H1 (cell line): Measurements from ENCODE around the gene SYNGR3.

ENCODE experiments used
- CHD1 ChIP-seq: IDR thresholded peaks from 2 replicates; pipeline ENCODE4 v1.6.1; 2012; ENCODE audit warnings: low read depth, low read length, improper control_type of control experiment
- EZH2 ChIP-seq: fragments of 200-600 bp; sonication (generic); IDR thresholded peaks from 2 replicates; pipeline ENCODE4 v1.7.1; 2012; ENCODE audit warnings: low read depth, mild to moderate bottlenecking, moderate library complexity, low read length, inconsistent platforms; ENCODE audit not compliant: severe bottlenecking
- GABPA ChIP-seq: IDR thresholded peaks from 2 replicates; pipeline ENCODE4 v1.6.1; 2011; ENCODE audit warnings: mild to moderate bottlenecking, low read length, moderate library complexity, borderline replicate concordance; ENCODE audit not compliant: insufficient read depth
- JUND ChIP-seq: IDR thresholded peaks from 2 replicates; pipeline ENCODE4 v1.6.1; 2011; ENCODE audit warnings: mild to moderate bottlenecking, improper control_type of control experiment, low read length
- KDM1A ChIP-seq: fragments of 200-600, 300-600 bp; sonication (generic); IDR thresholded peaks from 2 replicates; pipeline ENCODE4 v1.7.1; 2016; ENCODE audit warnings: mild to moderate bottlenecking, low read length, borderline replicate concordance
- NRF1 ChIP-seq: IDR thresholded peaks from 2 replicates; pipeline ENCODE4 v1.6.1; 2011; ENCODE audit warnings: mild to moderate bottlenecking, low read depth, low read length, improper control_type of control experiment
- POLR2A ChIP-seq, 2 experiments: IDR thresholded peaks; 1 replicate in 1 of 2; 2 replicates in 1 of 2; pipeline ENCODE4 v1.6.1; 2011; ENCODE audit warnings: low read depth in 2 of 2, low read length in 2 of 2, mild to moderate bottlenecking in 2 of 2; ENCODE audit errors: control extremely low read depth in 1 of 2
- POLR2AphosphoS5 ChIP-seq: IDR thresholded peaks from 2 replicates; pipeline ENCODE4 v1.6.1; 2011; ENCODE audit warnings: low read depth, low read length
- SP4 ChIP-seq: IDR thresholded peaks from 2 replicates; pipeline ENCODE4 v1.6.1; 2012; ENCODE audit warnings: low read length, inconsistent platforms
- TAF1 ChIP-seq: IDR thresholded peaks from 2 replicates; pipeline ENCODE4 v1.6.1; 2011; ENCODE audit warnings: mild to moderate bottlenecking, low read depth, low read length
- YY1 ChIP-seq: IDR thresholded peaks from 2 replicates; pipeline ENCODE4 v1.6.1; 2011; ENCODE audit warnings: low read depth, mild to moderate bottlenecking, low read length
- TF ChIP-seq, protein P1 (sequence below), 3 experiments: IDR thresholded peaks; 1 replicate in 2 of 3; 2 replicates in 1 of 3; pipeline versions ENCODE4 v1.5.1 to v1.6.1; 2011; ENCODE audit warnings: low read length in 3 of 3, mild to moderate bottlenecking in 3 of 3, inconsistent platforms in 2 of 3, low read depth in 1 of 3, moderate library complexity in 1 of 3; ENCODE audit not compliant: insufficient read depth in 1 of 3; ENCODE audit errors: control extremely low read depth in 1 of 3
- TF ChIP-seq, protein P2 (sequence below): IDR thresholded peaks from 2 replicates; pipeline ENCODE4 v1.6.1; 2012; ENCODE audit warnings: inconsistent platforms
- TF ChIP-seq, protein P3 (sequence below): IDR thresholded peaks from 2 replicates; pipeline ENCODE4 v1.6.1; 2011; ENCODE audit warnings: low read depth, mild to moderate bottlenecking, low read length; ENCODE audit not compliant: insufficient read depth

DNA sequence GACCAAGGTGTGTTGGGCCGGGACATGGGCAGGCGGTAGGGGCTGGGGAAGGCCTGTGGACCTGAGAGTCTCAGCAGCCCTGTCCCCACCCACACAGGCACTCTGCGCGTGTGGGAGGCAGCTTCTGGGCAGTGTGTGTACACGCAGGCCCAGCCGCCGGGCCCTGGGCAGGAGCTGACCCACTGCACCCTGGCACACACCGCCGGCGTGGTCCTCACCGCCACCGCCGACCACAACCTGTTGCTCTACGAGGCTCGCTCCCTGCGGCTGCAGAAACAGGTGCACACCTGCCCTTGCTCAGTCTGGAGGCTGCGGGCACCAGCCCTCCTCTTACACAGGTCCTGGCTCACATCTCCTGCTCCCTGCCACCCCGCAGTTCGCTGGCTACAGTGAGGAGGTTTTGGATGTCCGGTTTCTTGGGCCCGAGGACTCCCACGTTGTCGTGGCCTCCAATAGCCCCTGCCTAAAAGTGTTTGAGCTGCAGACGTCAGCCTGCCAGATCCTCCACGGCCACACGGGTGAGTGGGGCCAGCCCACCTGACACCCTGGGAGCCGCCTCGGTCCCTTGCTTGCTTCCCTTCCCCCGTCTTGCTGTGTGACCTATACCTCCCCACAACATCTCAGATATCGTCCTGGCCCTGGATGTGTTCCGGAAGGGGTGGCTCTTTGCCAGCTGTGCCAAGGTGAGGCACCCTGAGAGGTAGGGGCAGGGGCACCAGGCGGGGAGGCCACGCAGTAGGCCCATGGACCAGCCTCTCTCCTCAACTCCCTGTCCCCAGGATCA is 14.1 kb upstream of the SYNGR3 start:
- TF ChIP-seq POLR2A (IDR thresholded peaks at IDR 0.05; ENCODE audit: control extremely low read depth in 1 of 2, low read depth in 2 of 2, low read length in 2 of 2), result no peak
- no peak for TF ChIP-seq YY1
- TF ChIP-seq KDM1A, result no peak
- TF ChIP-seq CHD1, result no peak
- TF ChIP-seq, protein P1, sequence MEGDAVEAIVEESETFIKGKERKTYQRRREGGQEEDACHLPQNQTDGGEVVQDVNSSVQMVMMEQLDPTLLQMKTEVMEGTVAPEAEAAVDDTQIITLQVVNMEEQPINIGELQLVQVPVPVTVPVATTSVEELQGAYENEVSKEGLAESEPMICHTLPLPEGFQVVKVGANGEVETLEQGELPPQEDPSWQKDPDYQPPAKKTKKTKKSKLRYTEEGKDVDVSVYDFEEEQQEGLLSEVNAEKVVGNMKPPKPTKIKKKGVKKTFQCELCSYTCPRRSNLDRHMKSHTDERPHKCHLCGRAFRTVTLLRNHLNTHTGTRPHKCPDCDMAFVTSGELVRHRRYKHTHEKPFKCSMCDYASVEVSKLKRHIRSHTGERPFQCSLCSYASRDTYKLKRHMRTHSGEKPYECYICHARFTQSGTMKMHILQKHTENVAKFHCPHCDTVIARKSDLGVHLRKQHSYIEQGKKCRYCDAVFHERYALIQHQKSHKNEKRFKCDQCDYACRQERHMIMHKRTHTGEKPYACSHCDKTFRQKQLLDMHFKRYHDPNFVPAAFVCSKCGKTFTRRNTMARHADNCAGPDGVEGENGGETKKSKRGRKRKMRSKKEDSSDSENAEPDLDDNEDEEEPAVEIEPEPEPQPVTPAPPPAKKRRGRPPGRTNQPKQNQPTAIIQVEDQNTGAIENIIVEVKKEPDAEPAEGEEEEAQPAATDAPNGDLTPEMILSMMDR (IDR thresholded peaks at IDR 0.05; ENCODE audit: control extremely low read depth in 1 of 3, insufficient read depth in 1 of 3, low read depth in 1 of 3, low read length in 3 of 3), result no peak
- TF ChIP-seq NRF1, result no peak
- TF ChIP-seq, protein P2, sequence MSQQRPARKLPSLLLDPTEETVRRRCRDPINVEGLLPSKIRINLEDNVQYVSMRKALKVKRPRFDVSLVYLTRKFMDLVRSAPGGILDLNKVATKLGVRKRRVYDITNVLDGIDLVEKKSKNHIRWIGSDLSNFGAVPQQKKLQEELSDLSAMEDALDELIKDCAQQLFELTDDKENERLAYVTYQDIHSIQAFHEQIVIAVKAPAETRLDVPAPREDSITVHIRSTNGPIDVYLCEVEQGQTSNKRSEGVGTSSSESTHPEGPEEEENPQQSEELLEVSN, result no peak
- no peak for TF ChIP-seq TAF1
- TF ChIP-seq EZH2, result no peak
- no peak for TF ChIP-seq POLR2AphosphoS5
- no peak for TF ChIP-seq SP4
- TF ChIP-seq GABPA, result no peak
- TF ChIP-seq, protein P3, sequence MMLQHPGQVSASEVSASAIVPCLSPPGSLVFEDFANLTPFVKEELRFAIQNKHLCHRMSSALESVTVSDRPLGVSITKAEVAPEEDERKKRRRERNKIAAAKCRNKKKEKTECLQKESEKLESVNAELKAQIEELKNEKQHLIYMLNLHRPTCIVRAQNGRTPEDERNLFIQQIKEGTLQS, result no peak
- no peak for TF ChIP-seq JUND
